ENCODE data around the gene CDKN2A. TPM values are rescaled to one million over a fixed set of nuclear protein-coding genes. Genes with fewer than 3 reads are reported as not detected.

Gene CDKN2A
- total RNA-seq, 1 donor from 2014 or later, result not detected

DNA sequence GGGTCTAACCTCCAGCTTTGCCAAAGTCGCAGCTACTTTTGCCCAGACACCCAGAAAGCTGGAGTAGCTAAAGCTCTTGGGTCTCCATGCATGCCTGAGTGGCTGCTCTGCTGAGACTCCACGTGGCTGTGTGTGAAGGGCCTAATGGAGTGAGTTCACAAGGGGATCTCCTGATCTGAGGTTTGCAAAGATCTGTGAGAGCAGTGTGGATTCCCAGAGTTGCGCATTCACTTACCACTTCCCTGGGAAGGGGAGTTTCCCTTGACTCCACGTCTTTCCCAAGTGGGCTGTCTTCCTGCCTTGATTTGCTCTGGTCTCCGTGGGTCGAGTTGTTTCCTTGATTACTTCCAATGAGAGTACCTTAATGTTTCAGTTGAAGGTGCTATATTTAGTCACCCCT is 32.5 kb upstream of the CDKN2A start:
- Mint-ChIP-seq H3K4me1 (ENCODE audit: unreplicated experiment) (peaks cover 10% of the 10 kb centered on the region), H3K9me3 (ENCODE audit: unreplicated experiment) (no peaks in the 10 kb centered on the region), H3K27me3 (ENCODE audit: unreplicated experiment) (peaks cover 2% of the 10 kb centered on the region), H3K27ac (ENCODE audit: unreplicated experiment) (no peak overlapping the region), H3K4me3 (ENCODE audit: unreplicated experiment) (no peak overlapping the region), H3K36me3 (ENCODE audit: low read depth, unreplicated experiment) (no peaks in the 10 kb centered on the region)
- TF ChIP-seq, protein P1, sequence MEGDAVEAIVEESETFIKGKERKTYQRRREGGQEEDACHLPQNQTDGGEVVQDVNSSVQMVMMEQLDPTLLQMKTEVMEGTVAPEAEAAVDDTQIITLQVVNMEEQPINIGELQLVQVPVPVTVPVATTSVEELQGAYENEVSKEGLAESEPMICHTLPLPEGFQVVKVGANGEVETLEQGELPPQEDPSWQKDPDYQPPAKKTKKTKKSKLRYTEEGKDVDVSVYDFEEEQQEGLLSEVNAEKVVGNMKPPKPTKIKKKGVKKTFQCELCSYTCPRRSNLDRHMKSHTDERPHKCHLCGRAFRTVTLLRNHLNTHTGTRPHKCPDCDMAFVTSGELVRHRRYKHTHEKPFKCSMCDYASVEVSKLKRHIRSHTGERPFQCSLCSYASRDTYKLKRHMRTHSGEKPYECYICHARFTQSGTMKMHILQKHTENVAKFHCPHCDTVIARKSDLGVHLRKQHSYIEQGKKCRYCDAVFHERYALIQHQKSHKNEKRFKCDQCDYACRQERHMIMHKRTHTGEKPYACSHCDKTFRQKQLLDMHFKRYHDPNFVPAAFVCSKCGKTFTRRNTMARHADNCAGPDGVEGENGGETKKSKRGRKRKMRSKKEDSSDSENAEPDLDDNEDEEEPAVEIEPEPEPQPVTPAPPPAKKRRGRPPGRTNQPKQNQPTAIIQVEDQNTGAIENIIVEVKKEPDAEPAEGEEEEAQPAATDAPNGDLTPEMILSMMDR (IDR thresholded peaks at IDR 0.05; ENCODE audit: unreplicated experiment), result no peak
- DNase-seq (ENCODE audit: low spot score), result no peak

DNA sequence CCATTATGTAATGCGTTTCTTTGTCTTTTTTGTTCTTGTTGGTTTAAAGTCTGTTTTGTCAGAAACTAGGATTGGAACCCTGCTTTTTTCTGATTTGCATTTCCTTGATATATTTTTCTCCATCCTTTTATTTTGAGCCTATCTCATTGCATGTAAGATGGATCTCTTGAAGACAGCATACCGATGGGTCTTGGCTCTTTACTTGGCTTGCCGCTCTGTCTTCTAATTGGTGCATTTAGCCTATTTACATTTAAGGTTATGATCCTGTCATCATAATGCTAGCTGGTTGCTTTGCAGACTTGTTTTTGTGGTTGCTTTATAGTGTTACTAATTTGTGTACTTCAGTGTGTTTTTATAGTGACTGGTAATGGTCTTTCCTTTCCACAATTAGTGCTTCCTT is 28.2 kb upstream of the CDKN2A start:
- no peak overlapping the region for H3K27ac Mint-ChIP-seq (ENCODE audit: unreplicated experiment)
- TF ChIP-seq, protein P1 (IDR thresholded peaks at IDR 0.05; ENCODE audit: unreplicated experiment), result no peak
- H3K4me1 Mint-ChIP-seq (ENCODE audit: unreplicated experiment), result peaks cover 5% of the 10 kb centered on the region
- H3K4me3 Mint-ChIP-seq (ENCODE audit: unreplicated experiment), result no peak overlapping the region
- no peak for DNase-seq (ENCODE audit: low spot score)
- peaks cover 2% of the 10 kb centered on the region for H3K27me3 Mint-ChIP-seq (ENCODE audit: unreplicated experiment)
- H3K36me3 Mint-ChIP-seq (ENCODE audit: low read depth, unreplicated experiment), result no peaks in the 10 kb centered on the region
- no peaks in the 10 kb centered on the region for H3K9me3 Mint-ChIP-seq (ENCODE audit: unreplicated experiment)

GRCh38 chr9:22010866-22011625 is 16.9 kb upstream of the CDKN2A start:
- H3K9me3 Mint-ChIP-seq (ENCODE audit: unreplicated experiment), result no peaks in the 10 kb centered on the region
- DNase-seq (ENCODE audit: low spot score), result peak; percentile 70
- no peaks in the 10 kb centered on the region for H3K27me3 Mint-ChIP-seq (ENCODE audit: unreplicated experiment)
- no peaks in the 10 kb centered on the region for H3K4me1 Mint-ChIP-seq (ENCODE audit: unreplicated experiment)
- no peak overlapping the region for H3K27ac Mint-ChIP-seq (ENCODE audit: unreplicated experiment)
- no peak overlapping the region for H3K4me3 Mint-ChIP-seq (ENCODE audit: unreplicated experiment)
- TF ChIP-seq, protein P1 (IDR thresholded peaks at IDR 0.05; ENCODE audit: unreplicated experiment), result no peak
- no peaks in the 10 kb centered on the region for H3K36me3 Mint-ChIP-seq (ENCODE audit: low read depth, unreplicated experiment)

- H3K9me3 Mint-ChIP-seq (ENCODE audit: unreplicated experiment), result no peaks in the 10 kb centered on the region
- H3K27me3 Mint-ChIP-seq (ENCODE audit: unreplicated experiment), result peaks cover 4% of the 10 kb centered on the region
- H3K36me3 Mint-ChIP-seq (ENCODE audit: low read depth, unreplicated experiment), result no peaks in the 10 kb centered on the region
- DNase-seq (ENCODE audit: low spot score), result no peak
- H3K4me1 Mint-ChIP-seq (ENCODE audit: unreplicated experiment), result peaks cover 12% of the 10 kb centered on the region
- H3K27ac Mint-ChIP-seq (ENCODE audit: unreplicated experiment), result no peak overlapping the region
- TF ChIP-seq, protein P1 (IDR thresholded peaks at IDR 0.05; ENCODE audit: unreplicated experiment), result no peak
- peak overlapping the region; percentile 91 for H3K4me3 Mint-ChIP-seq (ENCODE audit: unreplicated experiment)
Measured at GRCh38 chr9:22009506-22009867, 15.3 kb upstream of the CDKN2A start.

- no peak within 1 kb of the TSS for H3K27ac Mint-ChIP-seq (ENCODE audit: unreplicated experiment)
- TF ChIP-seq, protein P1 (IDR thresholded peaks at IDR 0.05; ENCODE audit: unreplicated experiment), result peak; percentile 97
- peaks cover 4% of the 10 kb centered on the region for H3K27me3 Mint-ChIP-seq (ENCODE audit: unreplicated experiment)
- peak; percentile 96 for DNase-seq (ENCODE audit: low spot score)
- peaks cover 12% of the 10 kb centered on the region for H3K4me1 Mint-ChIP-seq (ENCODE audit: unreplicated experiment)
- peak within 1 kb of the TSS; percentile 91 for H3K4me3 Mint-ChIP-seq (ENCODE audit: unreplicated experiment)
- no peaks in the 10 kb centered on the region for H3K36me3 Mint-ChIP-seq (ENCODE audit: low read depth, unreplicated experiment)
- H3K9me3 Mint-ChIP-seq (ENCODE audit: unreplicated experiment), result no peaks in the 10 kb centered on the region
Measured at GRCh38 chr9:22008717-22009505, 14.7 kb upstream of the CDKN2A start, which contains the start of gene CDKN2B. TSS of gene CDKN2B (minus strand) at chr9:22009305. CDS start at chr9:22008953, 352 bp downstream.

All from endothelial cell (in vitro differentiated cells).